ENCODE data around the gene TMCC2.

Gene TMCC2

DNA sequence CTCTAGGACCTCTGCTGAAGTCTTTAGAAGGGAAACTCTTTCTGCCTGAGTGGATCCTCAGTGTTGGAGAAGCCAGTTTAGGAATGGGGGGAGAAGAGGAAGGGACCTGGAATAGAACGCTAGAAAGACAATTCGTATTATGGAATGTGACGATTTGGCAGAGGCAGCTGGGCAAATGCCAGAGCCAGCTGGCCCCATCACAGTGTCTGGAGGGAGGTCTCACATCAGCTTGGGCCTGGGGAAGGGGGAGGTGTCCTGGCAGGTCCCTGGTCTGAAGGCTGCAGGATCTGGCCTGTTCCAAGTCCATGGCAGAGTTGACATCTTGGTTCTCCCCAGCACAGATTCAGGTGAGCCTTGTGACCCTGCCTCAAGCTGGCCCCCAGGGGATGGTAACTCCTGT lies 11.3 kb downstream of the TMCC2 start:
- TF ChIP-seq, protein P1, sequence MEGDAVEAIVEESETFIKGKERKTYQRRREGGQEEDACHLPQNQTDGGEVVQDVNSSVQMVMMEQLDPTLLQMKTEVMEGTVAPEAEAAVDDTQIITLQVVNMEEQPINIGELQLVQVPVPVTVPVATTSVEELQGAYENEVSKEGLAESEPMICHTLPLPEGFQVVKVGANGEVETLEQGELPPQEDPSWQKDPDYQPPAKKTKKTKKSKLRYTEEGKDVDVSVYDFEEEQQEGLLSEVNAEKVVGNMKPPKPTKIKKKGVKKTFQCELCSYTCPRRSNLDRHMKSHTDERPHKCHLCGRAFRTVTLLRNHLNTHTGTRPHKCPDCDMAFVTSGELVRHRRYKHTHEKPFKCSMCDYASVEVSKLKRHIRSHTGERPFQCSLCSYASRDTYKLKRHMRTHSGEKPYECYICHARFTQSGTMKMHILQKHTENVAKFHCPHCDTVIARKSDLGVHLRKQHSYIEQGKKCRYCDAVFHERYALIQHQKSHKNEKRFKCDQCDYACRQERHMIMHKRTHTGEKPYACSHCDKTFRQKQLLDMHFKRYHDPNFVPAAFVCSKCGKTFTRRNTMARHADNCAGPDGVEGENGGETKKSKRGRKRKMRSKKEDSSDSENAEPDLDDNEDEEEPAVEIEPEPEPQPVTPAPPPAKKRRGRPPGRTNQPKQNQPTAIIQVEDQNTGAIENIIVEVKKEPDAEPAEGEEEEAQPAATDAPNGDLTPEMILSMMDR (conservative IDR thresholded peaks at IDR 0.05; ENCODE audit: low read depth, low read length): no peak
- no peak overlapping the region for H3K4me3 ChIP-seq (ENCODE audit: low read length)
- no peak for DNase-seq (ENCODE audit: low read depth)

DNA sequence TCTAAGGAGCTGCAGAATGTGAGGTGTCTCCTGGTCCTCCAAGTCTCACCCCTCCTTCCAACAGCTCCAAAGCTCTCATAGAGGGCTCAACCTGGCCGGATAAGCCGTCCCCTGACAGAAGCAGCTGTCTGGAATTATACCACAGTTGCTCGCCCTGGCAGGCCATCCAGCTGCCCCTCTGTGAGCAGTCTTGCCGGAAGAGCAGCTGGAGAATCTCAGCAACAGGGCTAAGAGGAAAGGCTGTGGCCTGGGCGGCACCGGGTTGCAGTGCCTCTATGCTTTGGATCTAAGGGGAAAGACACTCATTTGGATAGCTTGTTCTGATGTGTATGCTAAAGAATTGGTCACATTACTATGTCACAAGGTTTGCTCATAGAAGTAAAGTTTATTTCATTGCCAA lies 12.4 kb downstream of the TMCC2 start:
- no peak for DNase-seq (ENCODE audit: low read depth)
- no peak overlapping the region for H3K4me3 ChIP-seq (ENCODE audit: low read length)
- TF ChIP-seq, protein P1 (conservative IDR thresholded peaks at IDR 0.05; ENCODE audit: low read depth, low read length): no peak

DNA sequence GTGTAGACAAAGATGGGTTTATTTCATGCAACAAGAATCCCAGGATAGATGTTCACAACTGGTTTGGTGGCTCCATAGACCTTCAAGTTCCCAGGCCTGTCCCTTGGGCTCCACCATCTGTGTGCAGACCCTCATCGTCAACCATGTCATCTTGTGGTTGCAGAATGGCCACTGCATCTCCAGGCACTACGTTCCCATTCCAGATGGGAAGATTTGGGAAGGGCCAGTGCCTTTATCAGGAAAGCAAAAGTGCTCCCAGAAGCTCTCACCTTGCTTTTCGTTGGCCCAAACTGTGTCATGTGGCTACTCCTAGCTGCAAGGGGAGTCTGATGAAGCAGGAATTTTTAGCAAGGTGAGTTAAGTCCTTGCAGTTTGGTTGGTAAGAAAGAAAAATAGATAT lies 12.8 kb downstream of the TMCC2 start:
- no peak for DNase-seq (ENCODE audit: low read depth)
- TF ChIP-seq, protein P1 (conservative IDR thresholded peaks at IDR 0.05; ENCODE audit: low read depth, low read length): no peak
- H3K4me3 ChIP-seq (ENCODE audit: low read length): no peak overlapping the region

DNA sequence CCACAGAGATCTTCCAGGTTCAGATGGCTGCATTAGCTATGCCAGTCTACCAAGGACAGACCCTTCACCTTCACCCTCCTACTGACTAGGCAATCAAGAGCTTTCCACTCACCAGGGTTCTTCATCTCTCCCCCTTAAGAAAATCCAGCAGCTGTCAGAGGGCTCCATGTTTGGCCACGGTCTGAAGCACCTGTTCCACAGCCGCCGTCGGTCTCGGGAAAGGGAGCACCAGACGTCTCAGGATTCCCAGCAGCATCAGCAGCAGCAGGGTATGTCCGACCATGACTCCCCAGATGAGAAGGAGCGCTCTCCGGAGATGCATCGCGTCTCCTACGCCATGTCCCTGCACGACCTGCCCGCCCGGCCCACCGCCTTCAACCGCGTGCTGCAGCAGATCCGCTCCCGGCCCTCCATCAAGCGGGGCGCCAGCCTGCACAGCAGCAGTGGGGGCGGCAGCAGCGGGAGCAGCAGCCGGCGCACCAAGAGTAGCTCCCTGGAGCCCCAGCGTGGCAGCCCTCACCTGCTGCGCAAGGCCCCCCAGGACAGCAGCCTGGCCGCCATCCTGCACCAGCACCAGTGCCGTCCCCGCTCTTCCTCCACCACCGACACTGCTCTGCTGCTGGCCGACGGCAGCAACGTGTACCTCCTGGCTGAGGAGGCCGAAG lies 13.8 kb downstream of the TMCC2 start:
- TF ChIP-seq, protein P1 (conservative IDR thresholded peaks at IDR 0.05; ENCODE audit: low read depth, low read length): no peak
- DNase-seq (ENCODE audit: low read depth): no peak
- no peak overlapping the region for H3K4me3 ChIP-seq (ENCODE audit: low read length)

DNA sequence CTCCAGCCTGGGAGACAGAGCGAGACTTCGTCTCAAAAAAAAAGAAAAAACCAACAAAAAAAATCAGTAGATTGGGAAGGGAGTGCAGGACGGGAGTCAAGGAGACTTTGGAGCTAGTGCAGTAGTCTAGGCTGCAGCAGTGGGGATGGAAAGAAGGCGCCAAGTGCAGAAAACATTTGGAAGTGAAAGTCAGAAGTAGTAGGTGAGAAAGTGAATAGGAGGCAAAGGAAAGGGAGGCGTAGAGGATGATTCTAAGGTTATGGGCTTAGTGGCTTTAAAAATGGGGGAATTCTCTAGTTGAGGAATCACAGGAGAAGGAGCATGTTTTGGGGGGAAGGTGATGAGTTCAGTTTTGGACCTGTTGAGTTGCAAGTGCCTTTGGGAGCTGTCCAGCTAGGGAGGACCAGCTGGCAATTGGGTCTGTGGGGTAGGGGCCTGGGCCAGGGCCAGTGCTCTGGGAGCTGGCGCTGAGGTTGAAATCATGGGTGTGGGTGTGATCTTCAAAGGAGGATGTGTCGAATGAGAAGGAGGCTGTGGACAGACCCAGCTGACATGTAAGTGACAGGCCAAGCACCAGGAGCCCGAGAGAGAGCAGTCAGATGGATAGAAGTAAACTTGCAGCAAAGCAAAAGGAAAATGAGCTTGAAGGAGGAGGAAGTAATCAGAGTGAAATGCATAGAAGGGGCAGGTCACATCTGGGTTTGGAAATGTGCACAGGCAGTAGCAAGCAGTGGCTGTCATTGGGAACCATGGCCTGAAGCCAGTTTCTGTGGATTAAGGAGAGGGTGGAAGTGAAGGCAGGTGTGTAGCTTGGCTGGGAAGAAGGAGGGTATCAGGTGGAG lies 15.8 kb downstream of the TMCC2 start:
- DNase-seq (ENCODE audit: low read depth): no peak
- H3K4me3 ChIP-seq (ENCODE audit: low read length): no peak overlapping the region
- TF ChIP-seq, protein P1 (conservative IDR thresholded peaks at IDR 0.05; ENCODE audit: low read depth, low read length): no peak

DNA sequence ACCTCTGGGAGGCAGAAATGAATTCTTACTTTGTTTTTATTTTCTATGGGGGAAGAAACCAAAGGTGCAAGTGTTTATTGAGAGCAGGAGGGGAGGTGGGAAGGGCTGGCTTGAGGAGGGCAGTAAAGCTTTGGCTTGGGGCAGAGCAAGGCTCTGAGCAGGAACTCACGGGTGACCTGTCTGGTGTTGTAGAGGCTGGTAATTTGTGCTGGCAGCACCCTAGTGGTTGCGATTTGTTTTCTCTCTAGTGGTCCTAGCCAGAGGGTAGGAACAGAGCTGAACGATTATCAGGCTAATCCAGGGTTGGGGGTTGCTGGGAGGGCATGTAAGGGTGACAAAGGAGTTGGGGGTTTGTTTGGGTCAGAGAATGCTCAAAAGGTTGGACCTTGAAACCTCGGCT lies 16.6 kb downstream of the TMCC2 start:
- H3K4me3 ChIP-seq (ENCODE audit: low read length): no peak overlapping the region
- DNase-seq (ENCODE audit: low read depth): no peak
- TF ChIP-seq, protein P1 (conservative IDR thresholded peaks at IDR 0.05; ENCODE audit: low read depth, low read length): no peak

DNA sequence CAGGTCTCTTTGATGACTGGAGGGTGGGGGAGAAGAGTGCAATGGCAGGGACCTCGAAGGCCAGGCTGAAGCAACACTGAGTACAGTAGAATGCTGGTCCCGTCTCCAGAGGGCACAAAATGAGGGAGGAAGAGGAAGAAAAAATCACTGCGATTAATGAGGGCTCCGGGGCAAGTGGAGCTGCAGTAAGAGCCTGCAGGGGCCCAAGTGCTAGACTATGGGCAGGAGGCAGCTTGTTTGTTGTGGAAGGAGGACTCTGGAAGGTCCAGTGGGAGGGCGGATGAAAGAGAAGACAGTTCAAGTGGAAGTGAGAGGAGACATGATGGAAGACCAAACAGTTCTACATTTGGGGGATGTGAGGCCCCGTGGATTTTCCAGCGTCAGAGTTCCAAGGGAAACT lies 17.4 kb downstream of the TMCC2 start:
- H3K4me3 ChIP-seq (ENCODE audit: low read length): no peak overlapping the region

More for the DNA sequence above, 17.4 kb downstream of the TMCC2 start:
- TF ChIP-seq, protein P1 (conservative IDR thresholded peaks at IDR 0.05; ENCODE audit: low read depth, low read length): no peak
- DNase-seq (ENCODE audit: low read depth): no peak
